GM12875 (cell line): ENCODE results near the gene PCDHB4.
"Not testable (repeated sequence)": the region's sequence is repeated elsewhere in the genome, so short reads cannot be mapped to it uniquely, and the experiment has no call there.

Source experiments
- H3K4me3 ChIP-seq: one replicate; pipeline ENCODE4 v1.5.1; 2011; ENCODE audit warnings: low read depth, low read length, control low read depth
- TF ChIP-seq, protein P1 (sequence below): IDR thresholded peaks from 2 replicates; pipeline ENCODE4 v1.5.1; 2011; ENCODE audit warnings: low read depth, mild to moderate bottlenecking, control low read depth, inconsistent platforms, low read length, moderate library complexity, borderline replicate concordance; ENCODE audit not compliant: insufficient read depth

The PCDHB4 gene

GRCh38 chr5:141155540-141156374, 34.1 kb downstream of the PCDHB4 start:
- H3K4me3 ChIP-seq, result no peak overlapping the region
- TF ChIP-seq, protein P1, sequence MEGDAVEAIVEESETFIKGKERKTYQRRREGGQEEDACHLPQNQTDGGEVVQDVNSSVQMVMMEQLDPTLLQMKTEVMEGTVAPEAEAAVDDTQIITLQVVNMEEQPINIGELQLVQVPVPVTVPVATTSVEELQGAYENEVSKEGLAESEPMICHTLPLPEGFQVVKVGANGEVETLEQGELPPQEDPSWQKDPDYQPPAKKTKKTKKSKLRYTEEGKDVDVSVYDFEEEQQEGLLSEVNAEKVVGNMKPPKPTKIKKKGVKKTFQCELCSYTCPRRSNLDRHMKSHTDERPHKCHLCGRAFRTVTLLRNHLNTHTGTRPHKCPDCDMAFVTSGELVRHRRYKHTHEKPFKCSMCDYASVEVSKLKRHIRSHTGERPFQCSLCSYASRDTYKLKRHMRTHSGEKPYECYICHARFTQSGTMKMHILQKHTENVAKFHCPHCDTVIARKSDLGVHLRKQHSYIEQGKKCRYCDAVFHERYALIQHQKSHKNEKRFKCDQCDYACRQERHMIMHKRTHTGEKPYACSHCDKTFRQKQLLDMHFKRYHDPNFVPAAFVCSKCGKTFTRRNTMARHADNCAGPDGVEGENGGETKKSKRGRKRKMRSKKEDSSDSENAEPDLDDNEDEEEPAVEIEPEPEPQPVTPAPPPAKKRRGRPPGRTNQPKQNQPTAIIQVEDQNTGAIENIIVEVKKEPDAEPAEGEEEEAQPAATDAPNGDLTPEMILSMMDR, result no peak

- H3K4me3 ChIP-seq, result not testable (repeated sequence)
Observed at GRCh38 chr5:141157356-141157755, 35.7 kb downstream of the PCDHB4 start.

DNA sequence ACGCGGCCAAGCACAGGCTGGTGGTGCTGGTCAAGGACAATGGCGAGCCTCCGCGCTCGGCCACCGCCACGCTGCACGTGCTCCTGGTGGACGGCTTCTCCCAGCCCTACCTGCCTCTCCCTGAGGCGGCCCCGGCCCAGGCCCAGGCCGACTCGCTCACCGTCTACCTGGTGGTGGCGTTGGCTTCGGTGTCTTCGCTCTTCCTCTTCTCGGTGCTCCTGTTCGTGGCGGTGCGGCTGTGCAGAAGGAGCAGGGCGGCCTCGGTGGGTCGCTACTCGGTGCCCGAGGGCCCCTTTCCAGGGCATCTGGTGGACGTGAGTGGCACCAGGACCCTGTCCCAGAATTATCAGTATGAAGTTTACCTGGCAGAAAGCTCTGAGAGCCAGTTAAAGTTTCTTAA, 36.3 kb downstream of the PCDHB4 start:
- H3K4me3 ChIP-seq, result not testable (repeated sequence)

DNA sequence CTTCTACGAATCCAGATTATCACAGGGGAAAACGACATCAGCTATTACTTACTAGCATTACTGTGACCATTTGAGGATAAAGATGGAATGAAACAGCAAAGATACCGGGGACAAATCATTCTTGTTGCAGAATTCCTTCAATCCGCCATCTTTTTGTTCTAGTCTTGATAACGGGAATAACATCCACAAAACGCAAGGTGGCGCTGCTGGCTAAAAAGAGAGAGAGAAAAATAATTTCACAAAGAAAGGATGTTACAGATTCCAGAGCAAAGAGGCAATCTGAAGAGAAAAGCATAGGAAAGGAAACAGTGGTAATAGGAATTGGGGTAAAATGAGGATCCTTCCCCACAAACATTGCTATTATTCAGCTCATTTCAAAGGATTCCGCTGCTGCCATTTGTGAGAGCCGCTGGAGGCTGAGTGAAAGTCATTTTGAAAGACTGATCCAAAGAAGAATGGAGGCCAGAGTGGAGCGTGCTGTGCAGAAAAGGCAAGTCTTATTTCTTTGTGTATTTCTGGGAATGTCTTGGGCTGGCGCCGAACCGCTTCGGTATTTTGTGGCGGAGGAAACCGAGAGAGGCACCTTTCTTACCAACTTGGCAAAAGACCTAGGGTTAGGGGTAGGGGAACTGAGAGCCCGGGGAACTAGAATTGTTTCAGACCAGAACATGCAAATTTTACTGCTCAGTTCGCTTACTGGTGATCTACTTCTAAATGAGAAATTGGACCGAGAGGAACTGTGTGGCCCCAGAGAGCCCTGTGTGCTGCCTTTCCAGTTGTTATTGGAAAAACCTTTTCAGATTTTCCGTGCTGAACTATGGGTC, 51.0 kb downstream of the PCDHB4 start, which contains the start of gene PCDHB7:
TSS of gene PCDHB7 (plus strand) at position 264 of the 824 bp plus-strand sequence. CDS start at position 456, 192 bp downstream.
- H3K4me3 ChIP-seq, result no peak within 1 kb of the TSS
- TF ChIP-seq, protein P1, result peak; percentile 10; the same call in 1 of the 2 replicates

- H3K4me3 ChIP-seq, result not testable (repeated sequence)
Observed at GRCh38 chr5:141174291-141175104, 52.9 kb downstream of the PCDHB4 start.
